HG03039 (cell line): ENCODE data around the gene NMUR1.

Source experiments
- ATAC-seq: cut with Tn5 transposase; IDR thresholded peaks from one replicate; pipeline ENCODE4 v1.9.1; 2021; ENCODE audit warnings: mild to moderate bottlenecking, moderate library complexity; ENCODE audit not compliant: unreplicated experiment

Gene NMUR1

DNA sequence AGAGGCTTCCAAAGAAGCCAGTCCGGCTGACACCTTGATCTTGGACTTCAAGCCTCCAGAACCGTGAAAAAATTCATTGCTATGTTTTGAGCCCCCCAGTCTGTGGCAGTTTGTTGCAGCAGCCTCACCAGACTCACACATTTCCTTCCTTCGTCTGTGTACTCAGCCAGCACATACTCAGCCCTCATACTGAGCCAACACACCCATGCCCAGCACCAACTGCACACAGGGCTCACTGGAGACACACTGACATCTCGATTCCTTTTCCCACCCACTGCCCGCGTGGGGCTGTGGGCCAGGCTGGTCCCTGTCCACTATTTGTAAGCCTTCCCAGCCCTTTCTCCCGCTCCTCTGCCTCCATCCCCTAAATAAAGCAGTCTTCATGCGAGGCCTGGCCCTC, 24.1 kb upstream of the NMUR1 start:
- no peak for ATAC-seq

DNA sequence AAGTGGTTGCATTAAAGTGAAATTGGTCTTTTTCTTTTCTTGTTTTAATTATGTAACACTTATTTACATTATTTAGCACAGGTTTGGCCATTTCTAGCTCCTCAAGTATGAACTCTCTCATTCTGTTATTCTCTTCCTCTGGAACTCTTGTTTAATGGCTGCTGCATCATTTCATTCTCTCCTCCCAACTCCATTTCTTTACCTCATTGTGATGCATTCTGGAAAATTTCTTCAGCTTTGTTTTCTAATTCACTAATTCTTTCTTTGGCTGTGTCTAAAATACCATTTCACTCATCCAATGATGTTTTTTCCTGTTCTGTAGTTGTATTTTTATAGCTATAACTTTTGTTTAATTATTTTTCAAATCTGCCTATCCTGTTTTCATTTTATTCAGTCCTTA, 22.5 kb upstream of the NMUR1 start:
- ATAC-seq, result no peak

DNA sequence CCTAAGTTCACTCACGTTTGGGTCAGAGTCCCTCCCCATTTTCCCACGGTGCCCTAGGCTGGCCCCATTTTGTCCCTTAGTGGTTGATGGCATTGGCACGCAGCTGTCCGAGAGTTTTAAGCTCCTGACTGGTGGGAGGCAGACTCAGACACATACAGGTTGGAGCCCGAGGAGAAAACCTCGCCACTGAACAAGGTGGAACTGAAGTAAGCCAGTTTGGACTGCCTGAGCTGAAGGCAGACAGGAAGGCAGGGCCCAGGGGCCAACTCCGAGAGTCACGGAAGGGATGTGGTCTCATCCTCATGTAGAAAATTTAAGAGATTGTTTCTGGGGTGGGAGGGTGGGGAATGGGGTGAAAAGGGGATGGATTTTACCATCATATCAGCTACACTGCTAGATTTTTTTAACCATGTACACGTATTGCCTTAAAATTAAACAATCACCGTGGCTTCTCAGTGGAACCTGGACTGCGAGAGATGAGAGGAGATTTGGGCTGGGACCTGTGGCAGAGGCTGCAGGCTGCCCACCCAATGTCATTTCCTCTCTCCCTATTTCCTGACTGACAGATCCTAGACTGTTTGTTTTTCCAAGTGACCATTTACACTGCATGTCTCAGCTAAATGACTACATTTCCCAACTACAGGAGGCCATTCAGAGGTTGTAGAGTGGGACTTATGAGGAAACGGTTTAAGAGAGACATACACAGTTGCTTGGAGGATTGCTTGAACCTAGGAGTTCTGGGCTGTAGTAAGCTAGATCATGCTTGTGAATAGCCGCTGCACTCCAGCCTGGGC, 19.4 kb upstream of the NMUR1 start:
- ATAC-seq, result no peak

DNA sequence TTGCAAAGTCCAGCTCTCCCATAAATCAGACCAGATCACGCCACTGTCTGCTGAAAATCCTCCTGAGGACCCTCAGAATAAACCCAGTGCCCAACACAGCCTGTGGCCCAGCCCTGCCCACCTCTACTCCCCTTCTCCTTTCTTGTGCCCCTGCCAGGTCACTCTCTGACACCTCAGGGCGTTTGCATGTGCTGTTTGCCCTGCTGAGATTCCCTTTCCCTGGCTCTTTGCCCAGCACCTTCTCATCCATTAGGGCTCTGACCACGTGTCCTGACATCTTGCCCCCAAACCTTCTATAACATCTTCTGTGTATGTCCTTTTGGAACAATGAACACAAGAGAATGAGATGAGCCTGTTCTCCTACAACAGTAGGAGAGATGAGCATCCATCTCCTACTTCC, 18.5 kb upstream of the NMUR1 start:
- no peak for ATAC-seq

DNA sequence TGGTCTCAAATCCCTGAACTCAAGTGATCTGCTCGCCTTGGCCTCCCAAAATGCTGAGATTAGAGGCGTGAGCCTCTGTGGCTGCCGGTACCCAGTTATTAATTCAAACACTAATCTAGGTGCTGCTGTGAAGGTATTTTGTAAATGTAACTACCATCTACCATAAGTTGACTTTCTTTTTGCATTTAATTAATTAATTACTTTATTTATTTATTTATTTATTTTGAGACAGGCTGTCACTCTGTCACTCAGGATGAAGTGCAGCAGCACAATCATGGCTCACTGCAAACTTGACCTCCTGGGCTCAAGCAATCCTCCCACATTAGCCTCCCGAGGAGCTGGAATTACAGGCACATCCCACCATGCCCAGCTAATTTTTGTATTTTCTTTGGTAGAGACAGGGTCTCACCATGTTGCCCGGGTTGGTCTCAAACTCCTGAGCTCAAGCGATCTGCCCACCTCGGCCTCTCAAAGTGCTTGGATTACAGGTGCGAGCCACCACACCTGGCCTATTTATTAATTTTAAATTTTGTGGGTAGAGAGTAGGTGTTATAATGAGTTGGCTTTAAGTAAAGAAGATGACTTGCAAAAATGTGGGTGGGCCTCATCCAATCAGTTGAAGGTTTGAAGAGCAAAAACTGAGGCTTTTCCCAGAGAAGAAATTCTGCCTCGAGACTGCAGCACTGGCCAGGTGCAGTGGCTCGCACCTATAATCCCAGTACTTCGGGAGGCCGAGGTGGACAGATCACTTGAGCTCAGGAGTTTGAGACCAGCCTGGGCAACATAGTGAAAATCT, 17.3 kb upstream of the NMUR1 start:
- no peak for ATAC-seq

DNA sequence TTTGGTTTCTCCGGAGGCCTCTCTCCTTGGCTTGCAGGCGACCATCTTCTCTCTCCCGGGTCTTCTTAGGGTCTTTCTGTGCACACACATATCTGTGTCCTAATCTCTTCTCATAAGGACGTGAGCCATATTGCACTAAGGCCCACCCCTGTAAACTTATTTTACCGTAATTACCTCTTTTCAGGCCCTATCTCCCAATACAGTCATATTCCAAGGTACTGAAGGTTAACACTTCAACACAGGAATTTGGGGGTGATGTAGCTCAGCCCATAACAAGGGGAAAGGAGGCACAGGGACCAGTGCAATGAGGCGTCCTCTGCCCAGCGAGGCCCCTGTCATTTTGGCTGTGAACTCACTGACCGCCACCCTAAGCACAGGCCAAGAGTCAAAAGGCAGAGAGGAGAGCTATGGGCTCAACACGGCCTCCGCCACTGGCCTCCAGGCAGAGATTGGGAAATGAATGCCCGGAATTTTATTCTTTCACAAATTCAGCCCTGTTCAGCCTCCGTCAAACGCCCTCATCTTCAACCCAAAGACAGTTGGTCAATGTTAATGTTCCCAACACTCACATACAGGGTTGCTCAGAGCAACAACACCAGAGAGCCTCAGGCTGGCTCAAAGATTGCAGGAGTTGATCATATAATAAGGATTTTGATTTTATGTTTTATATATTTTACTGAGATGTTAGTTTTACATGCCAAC, 15.9 kb upstream of the NMUR1 start:
- ATAC-seq, result no peak

DNA sequence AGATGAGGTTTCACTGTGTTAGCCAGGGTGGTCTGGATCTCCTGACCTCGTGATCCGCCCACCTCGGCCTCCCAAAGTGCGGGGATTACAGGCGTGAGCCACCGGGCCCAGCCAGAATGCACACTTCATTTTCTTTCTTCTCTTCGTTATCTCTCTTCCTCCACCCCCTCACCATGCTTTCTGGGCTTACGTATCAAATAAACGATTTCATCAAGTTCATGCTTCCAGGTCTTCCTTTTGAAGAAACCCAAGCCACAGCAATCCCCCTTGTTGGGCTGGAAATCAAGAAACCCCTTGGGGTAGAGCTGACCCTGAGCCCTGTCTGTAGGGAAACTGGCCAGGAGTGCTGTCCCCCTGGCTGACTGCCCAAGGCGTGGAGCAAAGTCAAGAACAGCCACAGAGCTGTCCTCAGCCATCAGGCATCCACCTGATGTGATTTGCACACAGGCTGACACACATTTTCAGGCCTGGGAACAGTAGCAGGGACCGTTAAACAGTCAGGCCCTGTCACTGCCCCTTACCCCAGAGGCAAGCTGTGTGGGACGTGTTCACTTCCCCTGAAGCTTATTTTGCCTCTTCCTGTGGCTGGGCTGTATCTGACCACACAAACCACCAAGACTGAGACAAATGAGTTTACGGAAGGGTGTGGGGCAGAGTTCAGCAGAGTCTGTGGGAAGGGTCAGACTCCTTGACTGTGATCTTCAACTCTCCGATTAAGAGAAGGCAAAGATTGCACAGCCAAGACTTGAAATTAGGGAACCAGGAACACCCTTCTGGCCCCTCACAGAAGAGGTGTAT, 15.1 kb upstream of the NMUR1 start:
- ATAC-seq, result peak; percentile 98

DNA sequence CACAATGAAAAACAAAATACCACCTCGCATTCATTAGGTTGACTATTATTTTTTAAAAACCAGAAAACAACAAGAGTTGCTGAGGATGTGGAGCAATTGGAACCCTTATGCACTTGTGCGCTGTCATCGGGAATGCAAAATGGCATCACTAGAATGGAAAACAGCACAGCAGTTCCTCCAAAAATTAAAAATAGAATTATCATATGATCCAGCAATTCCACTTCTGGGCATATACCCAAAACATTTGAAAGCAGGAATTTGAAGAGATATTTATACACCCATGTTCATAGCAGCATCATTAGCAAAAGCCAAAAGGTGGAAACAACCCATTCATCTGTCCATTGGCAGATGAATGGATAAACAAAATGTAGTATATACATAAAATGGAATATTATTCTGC, 11.9 kb upstream of the NMUR1 start:
- ATAC-seq, result no peak

DNA sequence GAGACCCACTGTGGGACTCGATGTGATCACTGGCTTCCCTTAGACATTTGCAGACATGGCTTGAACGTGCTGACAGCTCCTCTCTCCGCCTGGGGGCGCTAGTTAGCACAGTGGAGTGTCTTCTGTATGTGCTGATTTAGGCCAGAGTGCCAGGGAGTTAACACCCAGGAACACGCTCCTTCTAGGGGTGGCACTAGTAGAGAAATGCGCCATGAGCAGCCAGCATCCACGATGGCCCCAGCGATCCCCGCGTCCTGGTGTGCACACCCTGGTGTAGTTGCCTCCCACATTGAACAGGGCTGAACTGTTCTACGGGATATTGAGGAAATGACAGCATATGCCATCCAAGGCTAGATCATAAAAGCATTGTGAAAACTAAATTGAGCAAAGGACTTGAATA, 11.4 kb upstream of the NMUR1 start:
- ATAC-seq, result no peak

DNA sequence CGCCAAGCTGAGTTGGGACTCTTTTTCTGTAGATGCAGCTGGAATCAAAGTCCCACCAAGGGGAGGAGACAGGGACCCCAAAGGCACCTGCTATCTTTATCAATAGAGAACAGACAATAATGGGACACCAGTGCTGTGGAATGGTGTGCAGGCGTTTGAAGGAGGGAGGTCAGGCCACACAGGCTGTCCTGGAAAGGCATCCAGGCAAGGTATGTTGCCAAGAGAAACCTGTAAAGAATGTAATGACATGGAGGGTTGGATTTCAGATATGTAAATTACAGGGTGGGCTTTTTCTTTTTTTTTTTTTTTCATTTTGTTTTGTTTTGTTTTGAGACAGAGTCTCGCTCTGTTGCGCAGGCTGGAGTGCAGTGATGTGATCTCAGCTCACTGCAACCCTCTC, 9.7 kb upstream of the NMUR1 start:
- no peak for ATAC-seq

DNA sequence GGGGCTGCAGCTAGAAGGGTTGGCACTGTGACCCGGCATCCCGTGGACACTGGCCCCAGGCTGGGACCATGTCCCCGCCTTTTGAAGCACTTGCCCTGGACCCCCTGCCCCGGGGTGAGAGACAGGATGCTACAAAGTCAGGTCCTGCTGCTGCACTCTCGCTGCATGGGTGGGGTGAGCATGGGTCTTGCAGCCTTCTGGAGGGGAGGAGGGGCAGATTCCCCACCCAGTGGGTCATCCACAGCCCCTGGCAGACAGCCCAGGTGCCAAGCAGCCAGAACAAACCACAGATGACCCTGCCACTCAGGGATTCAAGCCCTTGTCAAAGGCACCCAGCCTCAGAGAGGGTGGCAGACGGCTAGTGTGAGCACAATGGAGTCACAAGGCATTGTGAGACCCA, 5.7 kb upstream of the NMUR1 start:
- ATAC-seq, result no peak

DNA sequence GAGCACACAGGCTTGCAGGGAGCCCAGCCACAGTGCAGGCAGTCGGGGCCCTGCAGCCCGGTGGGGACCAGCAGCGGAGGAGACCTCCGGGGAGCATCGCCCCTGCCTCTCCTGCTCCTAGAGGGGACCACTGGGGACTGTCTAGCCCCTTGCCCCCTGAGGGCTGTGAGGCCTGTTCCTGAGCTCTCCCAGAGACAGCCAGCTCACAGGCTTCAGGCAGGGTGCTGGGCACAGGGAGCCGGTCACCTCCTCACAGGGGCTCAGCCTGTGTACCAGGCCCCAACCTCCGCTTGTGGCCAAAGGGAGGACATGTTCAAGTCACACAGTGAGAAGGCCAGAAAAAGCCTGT, 3.5 kb upstream of the NMUR1 start:
- no peak for ATAC-seq

DNA sequence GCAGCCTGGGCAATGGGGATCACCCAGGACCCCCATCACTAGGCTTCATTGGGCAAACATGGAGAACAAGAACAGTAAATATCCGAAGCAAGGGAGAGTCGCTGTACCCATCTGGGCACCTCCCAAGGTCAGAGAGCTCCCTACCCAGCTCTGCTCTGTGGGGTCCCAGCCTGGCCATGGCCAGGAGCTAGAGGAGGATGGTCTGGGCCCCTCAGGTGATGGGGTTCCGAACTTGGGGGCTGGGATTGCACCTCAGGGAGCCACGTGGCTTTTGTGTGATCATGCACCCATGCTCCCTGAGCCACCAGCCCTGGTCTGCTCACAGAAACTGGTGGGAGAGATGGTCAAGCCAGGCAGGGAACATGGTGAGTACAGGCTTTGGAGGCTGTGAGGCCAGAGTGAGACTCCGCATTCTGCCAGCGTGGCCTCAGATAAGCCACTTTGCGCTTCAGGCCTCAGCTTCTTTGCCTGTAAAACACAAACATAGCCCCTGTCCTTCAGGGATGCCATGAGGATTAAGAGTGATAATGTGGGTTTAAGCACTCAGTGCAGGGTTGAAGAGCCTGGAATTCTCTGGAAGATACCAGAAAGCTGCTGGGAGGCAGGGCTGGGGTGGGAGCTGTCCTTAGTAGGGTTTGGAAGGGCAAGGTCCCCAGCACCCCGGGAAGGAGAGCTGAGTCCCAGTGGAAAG, 3.0 kb upstream of the NMUR1 start:
- ATAC-seq, result no peak

DNA sequence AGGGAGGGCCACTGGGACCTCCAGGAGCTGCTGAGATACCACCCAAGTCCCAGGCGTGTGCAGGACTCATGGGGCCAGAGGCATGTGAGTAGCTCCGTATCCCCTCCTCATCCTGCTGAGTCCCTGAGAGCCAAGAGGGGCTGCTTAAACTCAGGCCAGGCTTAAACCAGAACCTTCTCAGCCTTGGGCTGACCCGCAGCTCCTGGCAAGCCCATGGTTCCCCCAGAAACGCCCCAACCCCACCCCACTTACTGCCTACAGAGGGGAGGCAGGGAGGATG, 2.5 kb upstream of the NMUR1 start:
- no peak for ATAC-seq

DNA sequence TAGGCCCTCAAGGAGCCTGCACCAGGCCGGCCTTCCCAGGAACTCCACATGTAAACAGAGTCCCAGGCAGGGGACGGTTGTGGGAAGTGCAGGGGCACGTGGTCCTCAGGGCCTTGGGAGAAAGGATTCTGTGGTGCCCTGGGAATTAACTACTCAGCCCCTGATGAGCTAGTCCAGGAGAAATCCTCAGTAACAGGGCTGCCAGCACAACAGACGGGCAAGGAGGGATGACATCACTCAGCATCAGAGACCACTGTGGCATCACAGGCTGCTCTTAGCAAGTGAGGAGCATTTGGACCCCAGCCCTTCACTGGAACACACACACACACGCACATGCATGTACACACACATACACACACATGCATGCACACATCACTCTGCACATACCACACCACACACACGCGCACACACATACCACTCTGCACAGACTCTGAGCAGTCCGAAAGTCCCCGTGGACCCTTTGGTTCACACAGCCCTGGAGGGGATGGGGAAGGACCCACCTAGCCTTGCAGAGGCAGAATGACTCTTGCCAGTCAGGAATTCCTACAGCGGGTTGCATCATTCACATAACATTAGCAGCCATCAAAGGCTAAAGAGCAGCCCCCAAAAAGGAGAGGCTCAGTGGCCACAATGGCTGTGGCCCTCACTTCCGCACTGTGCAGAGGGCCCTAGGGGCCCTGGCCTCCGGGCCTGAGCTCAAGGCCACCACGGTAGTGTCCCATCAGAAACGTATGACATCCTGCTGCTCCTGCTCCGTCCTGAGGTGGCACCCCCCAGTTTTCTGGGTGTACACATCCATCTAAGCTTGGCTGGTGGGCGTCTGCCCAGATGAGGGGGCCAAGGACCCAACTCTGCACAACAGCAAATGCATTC, 1.9 kb upstream of the NMUR1 start:
- ATAC-seq, result no peak

DNA sequence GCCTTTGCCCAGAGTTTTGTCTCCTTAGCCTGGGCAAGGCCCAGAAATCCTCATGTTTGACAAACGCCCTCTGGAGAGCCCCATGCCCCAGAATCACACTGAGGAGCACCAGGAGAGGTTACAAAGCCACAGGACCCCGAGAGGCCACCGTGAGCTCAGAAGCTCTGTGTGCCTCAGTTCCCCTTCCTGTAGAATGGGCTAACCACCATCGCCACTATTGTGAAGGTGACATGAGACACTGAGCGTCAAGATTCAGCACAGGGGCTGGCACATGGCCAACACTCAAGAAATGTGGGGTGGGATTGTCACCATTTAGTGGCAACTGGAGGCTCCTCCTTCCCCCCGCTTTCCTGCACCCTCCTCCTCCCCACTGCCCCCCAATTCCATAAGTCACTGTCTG, 1.2 kb upstream of the NMUR1 start:
- ATAC-seq, result no peak

DNA sequence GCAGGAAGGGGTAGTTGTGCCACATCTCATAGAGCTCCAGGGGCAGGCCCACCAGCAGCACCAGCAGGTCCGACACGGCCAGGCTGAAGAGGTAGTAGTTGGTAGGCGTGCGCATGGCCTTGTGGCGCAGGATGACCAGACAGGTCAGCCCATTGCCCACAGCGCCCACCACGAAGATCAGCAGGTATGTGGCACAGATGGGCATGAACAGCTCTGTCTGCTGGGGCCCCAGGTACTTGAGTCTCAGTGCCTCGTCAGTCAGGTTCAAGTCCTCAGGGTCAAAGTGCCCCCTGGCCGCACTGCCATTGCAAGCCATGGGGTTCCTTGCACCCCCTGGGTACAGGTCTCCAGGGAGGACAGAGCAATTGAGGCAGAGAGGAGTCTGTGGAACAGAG, 1.6 kb downstream of the NMUR1 start:
- no peak for ATAC-seq

DNA sequence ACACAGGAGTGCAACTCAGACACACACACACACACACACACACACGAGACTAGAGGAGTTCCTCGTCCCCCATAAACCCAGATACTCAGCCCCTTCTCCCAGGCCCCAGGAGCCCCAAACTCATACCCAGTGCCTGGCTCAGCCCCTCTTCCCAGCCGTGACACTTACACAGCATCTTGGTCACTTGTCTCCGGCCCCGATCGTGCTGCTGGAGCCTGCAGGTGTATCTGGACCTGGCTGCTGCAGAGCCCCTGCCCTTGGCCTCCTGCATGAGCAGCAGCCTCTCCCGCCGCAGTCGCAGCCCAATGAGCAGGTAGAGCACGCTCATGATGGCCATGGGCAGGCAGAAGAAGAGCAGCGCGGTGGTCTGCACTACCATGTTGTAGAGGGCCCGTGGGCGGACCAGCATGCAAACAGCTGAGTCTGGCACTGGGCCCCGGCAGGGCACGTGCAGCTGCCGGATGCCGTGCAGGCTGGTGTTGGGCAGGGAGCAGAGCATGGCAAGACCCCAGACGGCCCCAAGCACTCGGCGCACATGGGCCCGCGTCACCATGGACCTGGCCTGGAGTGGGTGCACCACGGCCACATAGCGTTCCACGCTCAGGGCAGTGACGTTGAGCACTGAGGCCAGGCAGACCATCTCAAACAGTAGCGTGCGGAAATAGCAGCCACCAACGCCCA, 2.1 kb downstream of the NMUR1 start:
- no peak for ATAC-seq

DNA sequence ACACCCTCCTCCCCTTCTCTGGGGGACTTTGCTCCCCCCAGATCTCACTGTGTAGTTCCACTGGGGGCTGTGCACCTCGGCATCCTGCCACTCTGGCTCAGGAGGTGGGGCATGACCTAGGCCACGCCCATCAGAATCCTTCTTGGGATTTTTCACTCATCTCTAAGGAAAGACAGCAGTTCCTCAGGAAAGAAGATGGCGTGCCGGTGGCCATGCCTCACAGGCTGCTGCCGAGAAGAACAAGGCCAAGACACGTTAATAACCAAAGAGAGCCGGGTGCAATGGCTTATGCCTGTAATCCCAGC, 3.2 kb downstream of the NMUR1 start:
- no peak for ATAC-seq
